Endodermal cell (in vitro differentiated cells): ENCODE measurements around the gene JPH2. TPM values are rescaled to one million over a fixed set of nuclear protein-coding genes. Genes with fewer than 3 reads are reported as not detected.
A peak's percentile ranks its signal among the peaks of the same experiment; 100 is the strongest.

Experiments used
- DNase-seq: peaks from one replicate; pipeline ENCODE4 v3.0.0-alpha.2; 2017
- H3K27ac ChIP-seq: 2 replicates; pipeline ENCODE4 v1.5.1; 2013; ENCODE audit warnings: mild to moderate bottlenecking, low read depth, low read length, moderate library complexity
- H3K27me3 ChIP-seq: 2 replicates; pipeline ENCODE4 v1.6.1; 2013; ENCODE audit warnings: mild to moderate bottlenecking, low read length, moderate library complexity; ENCODE audit not compliant: insufficient read depth, control insufficient read depth, poor library complexity, severe bottlenecking
- H3K36me3 ChIP-seq: 2 replicates; pipeline ENCODE4 v1.7.0; 2013; ENCODE audit warnings: mild to moderate bottlenecking, low read length, moderate library complexity; ENCODE audit not compliant: control insufficient read depth, insufficient read depth
- H3K4me1 ChIP-seq: one replicate; pipeline ENCODE4 v1.7.0; 2013; ENCODE audit warnings: low read length; ENCODE audit not compliant: control insufficient read depth, insufficient read depth
- H3K4me3 ChIP-seq: 2 replicates; pipeline ENCODE4 v1.5.1; 2013; ENCODE audit warnings: mild to moderate bottlenecking, low read length, moderate library complexity
- H3K9ac ChIP-seq: 2 replicates; pipeline ENCODE4 v1.6.1; 2013; ENCODE audit warnings: mild to moderate bottlenecking, low read length, moderate library complexity; ENCODE audit not compliant: poor library complexity, severe bottlenecking; ENCODE audit errors: extremely low read depth
- H3K9me3 ChIP-seq: 2 replicates; pipeline ENCODE4 v1.6.1; 2013; ENCODE audit warnings: mild to moderate bottlenecking, low read length, moderate library complexity; ENCODE audit not compliant: control insufficient read depth
- H3K27ac Mint-ChIP-seq: 2 replicates; pipeline ENCODE4 v1.8.0; 2020; ENCODE audit warnings: mixed read lengths
- H3K27me3 Mint-ChIP-seq: 2 replicates; pipeline ENCODE4 v1.8.0; 2021; ENCODE audit warnings: mild to moderate bottlenecking, mixed read lengths; ENCODE audit not compliant: insufficient read depth
- H3K36me3 Mint-ChIP-seq: 2 replicates; pipeline ENCODE4 v1.8.0; 2020; ENCODE audit warnings: low read depth, mixed read lengths
- H3K4me1 Mint-ChIP-seq: 2 replicates; pipeline ENCODE4 v1.8.0; 2020; ENCODE audit warnings: mixed read lengths
- H3K4me3 Mint-ChIP-seq: 2 replicates; pipeline ENCODE4 v1.8.0; 2020; ENCODE audit warnings: mild to moderate bottlenecking, moderate library complexity, mixed read lengths
- H3K9me3 Mint-ChIP-seq: 2 replicates; pipeline ENCODE4 v1.8.0; 2020; ENCODE audit warnings: mild to moderate bottlenecking, mixed read lengths
- WGBS, 2 experiments: methylation state at CpG; one replicate each; pipeline versions ENCODE4 v1.1.5 to v1.1.7; 2013; ENCODE audit warnings: missing lambda C conversion rate in 2 of 2, mixed read lengths in 1 of 2; ENCODE audit not compliant: insufficient coverage in 1 of 2, insufficient read length in 1 of 2; 5-methylcytosine and 5-hydroxymethylcytosine counted together
- total RNA-seq, 2 donors: library from RNA; stranded (reverse); fragmentation: NEBNext Ultra II Directional in 1 of 2; extraction: Animal tissue kit (Norgen Biotek cat#: 25700) in 1 of 2; gene quantifications; 2 replicates in 1 of 2; 3 replicates in 1 of 2; pipeline ENCODE4 v1.2.1, GENCODE V29; 2021
- TF ChIP-seq, protein P1 (sequence below): fragments of 200-600 bp; sonication (generic); conservative IDR thresholded peaks from 2 replicates; pipeline ENCODE4 v1.5.0; 2021; ENCODE audit warnings: antibody characterized with exemption, mild to moderate bottlenecking

JPH2 gene
- total RNA-seq, 2 donors from 2014 or later, result 0.86 to 1.0 TPM

DNA sequence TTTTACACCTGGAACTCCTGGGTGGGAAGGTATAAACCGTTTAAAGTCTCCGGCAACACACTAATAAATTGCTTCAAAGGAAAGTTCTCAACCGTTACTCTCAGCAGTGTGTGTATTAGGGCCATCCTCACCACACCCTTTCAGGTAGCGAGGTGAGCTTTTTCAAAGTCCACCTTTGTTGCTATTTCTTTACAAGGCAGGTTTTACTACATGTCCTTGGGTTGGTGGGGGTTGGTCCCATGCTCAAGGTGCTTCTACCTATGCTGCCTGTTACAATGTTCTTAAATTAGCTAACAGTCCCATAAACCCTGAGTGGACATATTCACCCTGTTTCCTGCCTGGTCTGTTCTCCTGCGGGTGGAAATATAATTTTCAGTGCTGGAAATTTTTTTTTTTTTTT, 36.7 kb upstream of the JPH2 start:
- no peaks in the 10 kb centered on the region for H3K36me3 Mint-ChIP-seq
- no peak overlapping the region for H3K27ac Mint-ChIP-seq
- H3K4me3 Mint-ChIP-seq, result no peak overlapping the region
- no peak overlapping the region for H3K4me3 ChIP-seq
- H3K9ac ChIP-seq, result no peak overlapping the region
- peaks cover 15% of the 10 kb centered on the region for H3K4me1 Mint-ChIP-seq
- H3K9me3 ChIP-seq, result no peaks in the 10 kb centered on the region
- TF ChIP-seq, protein P1, sequence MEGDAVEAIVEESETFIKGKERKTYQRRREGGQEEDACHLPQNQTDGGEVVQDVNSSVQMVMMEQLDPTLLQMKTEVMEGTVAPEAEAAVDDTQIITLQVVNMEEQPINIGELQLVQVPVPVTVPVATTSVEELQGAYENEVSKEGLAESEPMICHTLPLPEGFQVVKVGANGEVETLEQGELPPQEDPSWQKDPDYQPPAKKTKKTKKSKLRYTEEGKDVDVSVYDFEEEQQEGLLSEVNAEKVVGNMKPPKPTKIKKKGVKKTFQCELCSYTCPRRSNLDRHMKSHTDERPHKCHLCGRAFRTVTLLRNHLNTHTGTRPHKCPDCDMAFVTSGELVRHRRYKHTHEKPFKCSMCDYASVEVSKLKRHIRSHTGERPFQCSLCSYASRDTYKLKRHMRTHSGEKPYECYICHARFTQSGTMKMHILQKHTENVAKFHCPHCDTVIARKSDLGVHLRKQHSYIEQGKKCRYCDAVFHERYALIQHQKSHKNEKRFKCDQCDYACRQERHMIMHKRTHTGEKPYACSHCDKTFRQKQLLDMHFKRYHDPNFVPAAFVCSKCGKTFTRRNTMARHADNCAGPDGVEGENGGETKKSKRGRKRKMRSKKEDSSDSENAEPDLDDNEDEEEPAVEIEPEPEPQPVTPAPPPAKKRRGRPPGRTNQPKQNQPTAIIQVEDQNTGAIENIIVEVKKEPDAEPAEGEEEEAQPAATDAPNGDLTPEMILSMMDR, result no peak
- 90 to 100% methylated on average over 4 to 5 of the region's 5 CpGs for WGBS, 2 experiments
- no peak for DNase-seq
- no peaks in the 10 kb centered on the region for H3K27me3 Mint-ChIP-seq
- no peaks in the 10 kb centered on the region for H3K36me3 ChIP-seq
- H3K9me3 Mint-ChIP-seq, result no peaks in the 10 kb centered on the region
- H3K27ac ChIP-seq, result no peak overlapping the region
- H3K4me1 ChIP-seq, result peaks cover 9% of the 10 kb centered on the region
- no peaks in the 10 kb centered on the region for H3K27me3 ChIP-seq

DNA sequence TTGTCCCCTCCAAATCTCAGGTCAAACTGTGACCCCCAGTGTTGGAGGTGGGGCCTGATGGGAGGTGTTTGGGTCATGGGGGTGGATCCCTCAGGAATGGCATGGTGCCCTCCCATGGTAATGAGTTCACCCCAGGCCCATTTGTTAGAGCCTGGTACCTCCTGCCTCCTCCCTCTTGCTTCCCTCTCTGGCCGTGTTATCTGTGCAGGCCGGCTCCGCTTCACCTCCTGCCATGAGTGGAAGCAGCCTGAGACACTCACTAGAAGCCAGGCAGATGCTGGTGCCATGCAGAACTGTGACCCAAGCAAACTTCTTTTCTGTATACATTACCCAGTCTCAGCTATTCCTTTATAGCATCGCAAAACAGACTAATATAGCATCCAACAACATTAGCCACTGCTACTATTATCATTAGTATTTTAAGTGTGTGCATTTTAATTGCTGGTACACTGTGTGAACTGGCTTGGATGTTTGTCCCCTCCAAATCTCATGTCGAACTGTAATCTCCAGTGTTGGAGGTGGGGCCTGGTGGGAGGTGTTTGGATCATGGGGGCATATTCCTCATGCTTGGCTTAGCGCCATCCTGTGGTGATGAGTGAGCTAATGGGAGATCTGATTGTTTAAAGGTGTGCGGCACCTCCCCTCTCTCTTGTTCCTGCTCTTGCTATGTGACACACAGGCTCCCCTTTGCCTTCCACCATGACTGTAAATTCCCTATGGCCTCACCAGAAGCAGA, 35.8 kb upstream of the JPH2 start:
- Mint-ChIP-seq H3K27ac (peak overlapping the region; percentile 50), H3K4me1 (peaks cover 13% of the 10 kb centered on the region), H3K4me3 (no peak overlapping the region), H3K36me3 (no peaks in the 10 kb centered on the region), H3K9me3 (no peaks in the 10 kb centered on the region), H3K27me3 (no peaks in the 10 kb centered on the region)
- H3K4me1 ChIP-seq, result peaks cover 9% of the 10 kb centered on the region
- TF ChIP-seq, protein P1, result peak; percentile 74
- no peak overlapping the region for H3K4me3 ChIP-seq
- H3K36me3 ChIP-seq, result no peaks in the 10 kb centered on the region
- H3K9ac ChIP-seq, result no peak overlapping the region
- peak; percentile 85 for DNase-seq
- no peak overlapping the region for H3K27ac ChIP-seq
- H3K9me3 ChIP-seq, result no peaks in the 10 kb centered on the region
- no peaks in the 10 kb centered on the region for H3K27me3 ChIP-seq
- WGBS, 2 experiments, result 74 to 75% methylated on average over 4 to 7 of the region's 7 CpGs

DNA sequence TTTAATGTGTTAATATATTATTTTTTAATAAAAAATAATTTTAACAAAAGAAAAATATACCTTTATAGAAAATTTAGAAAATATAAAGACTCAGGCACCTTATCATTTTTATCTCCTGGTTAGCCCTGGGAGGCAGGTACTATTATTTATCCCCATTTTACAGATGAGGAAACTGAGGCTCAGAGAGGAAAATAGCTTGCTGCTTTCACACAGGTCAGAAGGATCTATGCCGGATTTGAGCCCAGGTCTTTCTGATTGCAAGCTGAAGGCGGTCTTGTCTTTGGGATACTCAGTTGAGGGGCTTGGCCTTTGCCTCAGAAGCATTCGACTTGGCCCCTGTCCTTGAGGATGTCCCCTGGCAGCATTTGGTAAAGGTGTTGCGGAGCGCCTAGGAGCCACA, 35.0 kb upstream of the JPH2 start:
- Histone ChIP-seq H3K9ac (no peak overlapping the region), H3K4me1 (peaks cover 9% of the 10 kb centered on the region), H3K9me3 (no peaks in the 10 kb centered on the region), H3K27ac (no peak overlapping the region), H3K36me3 (no peaks in the 10 kb centered on the region), H3K27me3 (no peaks in the 10 kb centered on the region), H3K4me3 (no peak overlapping the region)
- 93 to 98% methylated on average over 5 of the region's 5 CpGs for WGBS, 2 experiments
- TF ChIP-seq, protein P1, result no peak
- Mint-ChIP-seq H3K27me3 (no peaks in the 10 kb centered on the region), H3K9me3 (no peaks in the 10 kb centered on the region), H3K4me1 (peaks cover 16% of the 10 kb centered on the region), H3K36me3 (no peaks in the 10 kb centered on the region), H3K27ac (no peak overlapping the region), H3K4me3 (no peak overlapping the region)
- no peak for DNase-seq
